ENCODE data around the gene LILRA5.
"Not testable (repeated sequence)": the region's sequence is repeated elsewhere in the genome, so short reads cannot be mapped to it uniquely, and the experiment has no call there.

LILRA5 gene

DNA sequence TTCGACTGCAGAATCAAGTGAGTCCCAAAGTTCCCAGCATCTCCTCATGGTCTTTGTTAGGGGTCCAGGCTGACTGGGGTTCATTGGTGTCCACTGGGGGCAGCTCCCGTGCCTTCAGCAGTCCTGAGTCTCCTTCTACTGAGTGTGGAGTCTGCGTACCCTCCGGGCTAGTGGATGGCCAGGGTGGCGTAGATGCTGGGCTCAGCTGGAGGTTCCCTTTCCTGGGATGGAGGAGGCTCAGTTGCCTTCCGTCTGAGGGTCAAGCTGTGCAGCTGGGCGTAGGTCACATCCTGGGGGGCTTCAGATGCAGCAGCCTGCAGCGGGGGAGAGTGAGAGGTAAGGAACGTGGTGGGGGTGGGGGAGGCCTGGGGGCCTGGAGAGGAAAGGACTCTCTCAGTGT lies 38.5 kb downstream of the LILRA5 start:
- DNase-seq (ENCODE audit: low read depth, low spot score), result not testable (repeated sequence)

DNA sequence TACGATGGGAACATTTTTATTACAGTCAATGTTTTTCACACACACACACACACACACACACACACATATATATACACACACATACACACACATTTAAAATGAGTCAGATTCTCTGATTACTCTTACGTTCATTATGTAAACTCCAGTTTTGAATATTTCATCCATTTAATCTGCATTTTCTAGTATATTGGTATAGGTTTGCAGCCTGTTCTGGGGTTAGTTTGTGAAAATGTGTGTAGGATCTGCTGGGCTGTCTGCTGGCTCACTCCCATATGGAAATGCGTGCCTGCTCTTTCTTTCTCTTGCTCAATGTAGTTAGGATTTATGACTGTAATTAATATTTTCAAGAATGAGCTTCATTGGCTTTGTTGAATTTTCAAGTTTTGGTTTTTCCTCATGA lies 39.1 kb downstream of the LILRA5 start:
- no peak for DNase-seq (ENCODE audit: low read depth, low spot score)

DNA sequence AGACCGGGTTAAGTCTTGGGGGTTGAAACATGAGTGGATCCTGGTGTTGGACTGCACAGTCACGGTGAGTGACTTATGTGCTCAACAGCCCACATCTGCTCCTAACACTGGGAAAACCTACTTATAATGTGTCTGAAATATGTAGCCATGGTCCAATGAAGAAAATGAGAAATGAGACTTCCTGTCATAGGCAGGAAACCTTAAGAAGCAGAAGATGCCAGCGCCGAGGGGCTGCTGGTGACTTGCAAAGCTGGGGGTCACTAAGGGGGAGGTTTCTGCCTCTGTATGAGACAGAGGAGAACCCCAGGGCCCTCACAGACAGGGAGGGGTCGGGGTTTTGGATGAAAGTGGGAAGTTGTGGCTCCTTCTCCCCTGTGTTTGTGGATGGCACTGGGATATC lies 40.8 kb downstream of the LILRA5 start:
- not testable (repeated sequence) for DNase-seq (ENCODE audit: low read depth, low spot score)

DNA sequence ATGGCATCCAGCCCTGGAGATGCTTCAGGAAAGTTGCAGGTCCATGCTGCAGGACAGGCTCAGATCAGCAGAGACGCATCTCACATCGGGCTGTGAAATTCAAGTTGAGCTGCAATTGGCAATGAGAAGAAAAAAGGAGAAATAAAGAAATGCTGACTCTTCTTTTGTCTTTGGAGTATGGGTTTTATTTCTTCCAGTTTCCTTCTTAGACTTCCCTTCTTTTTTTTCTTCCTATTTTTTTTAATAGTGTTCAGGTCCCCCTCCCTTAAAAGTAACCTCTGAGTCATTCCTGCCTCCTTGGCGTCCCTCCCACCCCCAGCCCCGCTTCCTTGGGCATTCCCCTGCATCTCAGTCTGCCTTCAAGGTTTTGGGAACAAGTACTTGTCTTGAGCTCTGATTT lies 41.4 kb downstream of the LILRA5 start:
- not testable (repeated sequence) for DNase-seq (ENCODE audit: low read depth, low spot score)

DNA sequence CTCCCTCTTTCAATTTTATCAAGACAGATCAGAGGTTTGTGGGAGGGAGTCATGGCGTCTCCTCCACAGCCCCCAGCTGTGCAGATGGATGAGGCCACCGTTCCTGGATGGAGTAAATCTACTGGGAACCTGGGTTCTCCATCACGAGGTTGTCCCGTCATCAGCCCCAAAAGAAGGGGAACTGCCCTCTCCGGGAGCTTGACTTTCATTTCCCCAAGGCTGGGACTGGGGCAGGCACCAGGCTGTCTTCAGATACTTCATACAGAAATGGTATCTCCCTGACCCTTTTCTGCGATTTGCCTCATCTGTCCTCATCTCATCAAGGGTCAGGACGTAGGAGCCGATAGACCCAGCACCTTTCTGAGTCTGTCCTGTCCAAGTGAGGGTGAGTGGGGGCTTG lies 41.9 kb downstream of the LILRA5 start:
- DNase-seq (ENCODE audit: low read depth, low spot score), result no peak

DNA sequence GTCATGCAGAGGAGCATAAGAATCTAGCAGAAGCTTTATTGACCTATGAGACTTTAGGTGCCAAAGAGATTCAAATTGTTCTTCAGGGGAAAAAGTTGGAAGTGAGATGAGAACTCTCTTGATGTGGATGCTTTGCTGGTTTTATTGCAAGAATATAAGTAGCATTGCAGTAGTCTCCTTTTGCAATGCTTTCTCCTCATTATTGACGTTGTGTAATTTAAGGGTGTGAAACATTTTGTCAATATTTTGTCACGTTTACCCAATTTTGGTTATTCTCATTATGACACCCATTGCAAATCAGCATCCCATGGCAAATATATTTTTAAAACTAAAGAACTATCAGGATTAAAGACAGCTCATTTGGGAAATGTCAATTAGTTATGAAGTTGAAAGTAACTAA lies 44.0 kb downstream of the LILRA5 start:
- no peak for DNase-seq (ENCODE audit: low read depth, low spot score)

DNA sequence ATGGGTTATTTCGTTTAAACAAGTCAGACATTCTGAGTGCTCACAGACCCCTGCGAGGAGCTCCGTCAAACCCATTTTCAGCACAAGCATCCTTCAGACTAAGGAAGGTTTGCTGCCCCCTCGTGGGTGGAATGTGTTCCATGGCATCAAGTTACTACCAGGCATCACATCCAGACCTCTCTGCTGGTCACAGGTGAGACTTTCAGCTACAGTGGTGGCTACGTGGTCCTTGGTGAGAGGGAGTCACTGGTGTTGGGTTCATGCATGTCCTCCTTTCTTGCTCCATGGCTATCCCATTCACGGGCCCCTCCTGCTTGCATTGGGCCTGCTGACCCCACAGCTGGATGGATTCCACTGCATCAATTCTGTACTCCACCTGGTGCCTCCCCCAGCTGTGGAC lies 46.8 kb downstream of the LILRA5 start:
- DNase-seq (ENCODE audit: low read depth, low spot score), result peak; percentile 44

DNA sequence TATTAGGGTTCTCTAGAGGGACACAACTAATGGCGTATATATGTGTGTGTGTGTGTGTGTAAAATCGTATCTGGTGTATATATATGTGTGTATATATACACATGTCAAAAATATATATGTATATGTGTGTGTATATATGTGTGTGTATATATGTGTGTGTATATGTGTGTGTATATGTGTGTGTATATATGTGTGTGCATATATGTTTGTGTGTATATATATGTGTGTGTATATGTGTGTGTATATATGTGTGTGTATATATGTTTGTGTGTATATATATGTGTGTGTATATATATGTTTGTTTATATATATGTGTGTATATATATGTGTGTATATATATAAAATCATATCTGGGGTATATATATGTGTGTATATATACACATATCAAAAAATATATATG lies 50.5 kb downstream of the LILRA5 start:
- DNase-seq (ENCODE audit: low read depth, low spot score), result no peak

DNA sequence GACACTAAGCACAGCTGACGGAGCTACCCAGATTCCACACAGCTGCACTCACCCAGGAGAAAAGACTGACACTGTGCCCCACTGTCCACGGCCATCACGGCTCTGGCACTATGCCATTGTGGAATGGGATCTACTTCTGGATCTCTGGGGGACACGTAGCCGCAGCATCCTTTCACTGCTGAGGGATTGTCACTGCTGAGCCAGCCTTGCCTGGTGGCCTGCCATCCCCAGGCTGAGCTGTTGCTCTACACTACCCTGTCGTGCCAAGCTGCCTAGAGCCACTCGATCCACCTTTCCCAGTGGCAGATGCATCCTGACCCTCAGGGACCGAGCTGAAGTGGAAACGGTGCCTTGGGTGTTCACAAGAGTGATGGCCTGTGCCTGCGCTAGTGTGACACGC lies 50.9 kb downstream of the LILRA5 start:
- no peak for DNase-seq (ENCODE audit: low read depth, low spot score)

DNA sequence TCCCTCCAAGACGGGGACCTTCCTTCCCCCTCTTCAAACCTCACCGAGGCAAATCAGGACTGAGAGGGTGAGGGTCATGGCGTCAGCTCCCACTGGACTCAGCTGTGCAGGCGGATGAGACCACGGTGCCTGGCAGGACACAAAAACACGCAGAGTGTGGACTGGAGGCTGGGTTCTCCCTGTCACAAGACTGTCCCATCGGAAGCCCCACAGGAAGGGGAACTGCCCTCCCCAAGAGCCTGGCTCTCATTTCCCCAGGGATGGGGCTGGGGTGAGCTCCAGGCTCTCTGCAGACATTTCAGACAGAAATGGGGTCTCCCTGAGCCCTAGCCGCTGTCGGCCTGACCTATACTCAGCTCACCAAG lies 55.9 kb downstream of the LILRA5 start, which contains the start of gene LILRB5:
TSS of gene LILRB5 (minus strand) at position 158 of the 365 bp plus-strand sequence. CDS start at position 78, 80 bp downstream.
- no peak for DNase-seq (ENCODE audit: low read depth, low spot score)

All from activated CD4-positive, CD25-positive, alpha-beta regulatory T cell treated with anti-CD3 and anti-CD28 coated beads, Interleukin-2, amount 50 U/mL, for 16 hours (primary cell).